Mononuclear cell (primary cell): ENCODE data around the gene TARBP2. TPM values are rescaled to one million over a fixed set of nuclear protein-coding genes. Genes with fewer than 3 reads are reported as not detected.

Experiments used
- H3K27me3 ChIP-seq: 2 replicates; pipeline ENCODE4 v1.6.0; 2011; ENCODE audit warnings: low read length, control low read depth; ENCODE audit not compliant: insufficient read depth
- H3K4me1 ChIP-seq: 2 replicates; pipeline ENCODE4 v1.5.1; 2011; ENCODE audit warnings: mild to moderate bottlenecking, low read length, control low read depth; ENCODE audit not compliant: insufficient read depth
- H3K4me3 ChIP-seq: 2 replicates; pipeline ENCODE4 v1.5.1; 2011; ENCODE audit warnings: mild to moderate bottlenecking, low read length, moderate library complexity
- H3K9me3 ChIP-seq: 2 replicates; pipeline ENCODE4 v1.5.1; 2011; ENCODE audit warnings: low read depth, mild to moderate bottlenecking, control low read depth, low read length
- total RNA-seq: library from RNA; depleted of rRNA; stranded (reverse); fragments of >200 nt; gene quantifications from one replicate; pipeline ENCODE4 v1.2.3, GENCODE V29; 2012

Gene TARBP2
- total RNA-seq, 1 donor, result 9.4 TPM

GRCh38 chr12:53508534-53509170, 7.6 kb downstream of the TARBP2 start:
- Histone ChIP-seq H3K4me1 (peaks cover 9% of the 10 kb centered on the region), H3K9me3 (no peaks in the 10 kb centered on the region)

GRCh38 chr12:53510181-53510812, 9.2 kb downstream of the TARBP2 start:
- H3K9me3 ChIP-seq, result no peaks in the 10 kb centered on the region
- no peaks in the 10 kb centered on the region for H3K27me3 ChIP-seq
- no peak overlapping the region for H3K4me3 ChIP-seq
- peaks cover 9% of the 10 kb centered on the region for H3K4me1 ChIP-seq

More at GRCh38 chr12:53508534-53509170, 7.6 kb downstream of the TARBP2 start:
- no peaks in the 10 kb centered on the region for H3K27me3 ChIP-seq
- H3K4me3 ChIP-seq, result no peak overlapping the region

GRCh38 chr12:53513712-53514410, 12.8 kb downstream of the TARBP2 start:
- H3K4me1 ChIP-seq, result peaks cover 2% of the 10 kb centered on the region
- no peak overlapping the region for H3K4me3 ChIP-seq
- no peaks in the 10 kb centered on the region for H3K9me3 ChIP-seq
- no peaks in the 10 kb centered on the region for H3K27me3 ChIP-seq

- Histone ChIP-seq H3K4me1 (no peaks in the 10 kb centered on the region), H3K27me3 (no peaks in the 10 kb centered on the region), H3K9me3 (no peaks in the 10 kb centered on the region), H3K4me3 (no peak overlapping the region)
Measured at GRCh38 chr12:53514628-53515290, 13.7 kb downstream of the TARBP2 start.

GRCh38 chr12:53515291-53515680, 14.2 kb downstream of the TARBP2 start:
- no peaks in the 10 kb centered on the region for H3K9me3 ChIP-seq
- no peaks in the 10 kb centered on the region for H3K4me1 ChIP-seq
- H3K4me3 ChIP-seq, result no peak overlapping the region
- no peaks in the 10 kb centered on the region for H3K27me3 ChIP-seq

GRCh38 chr12:53516758-53517455, 15.8 kb downstream of the TARBP2 start:
- Histone ChIP-seq H3K9me3 (no peaks in the 10 kb centered on the region), H3K4me3 (no peak overlapping the region), H3K4me1 (no peaks in the 10 kb centered on the region), H3K27me3 (no peaks in the 10 kb centered on the region)

- H3K4me3 ChIP-seq, result no peak overlapping the region
- no peaks in the 10 kb centered on the region for H3K27me3 ChIP-seq
- H3K9me3 ChIP-seq, result no peaks in the 10 kb centered on the region
- H3K4me1 ChIP-seq, result no peaks in the 10 kb centered on the region
Measured at GRCh38 chr12:53518381-53518780, 17.3 kb downstream of the TARBP2 start.

- Histone ChIP-seq H3K27me3 (no peaks in the 10 kb centered on the region), H3K4me1 (no peaks in the 10 kb centered on the region), H3K4me3 (no peak overlapping the region), H3K9me3 (no peaks in the 10 kb centered on the region)
Measured at GRCh38 chr12:53523131-53523530, 22.0 kb downstream of the TARBP2 start.

GRCh38 chr12:53524476-53524875, 23.4 kb downstream of the TARBP2 start:
- Histone ChIP-seq H3K4me1 (no peaks in the 10 kb centered on the region), H3K9me3 (no peaks in the 10 kb centered on the region), H3K4me3 (no peak overlapping the region), H3K27me3 (no peaks in the 10 kb centered on the region)

- Histone ChIP-seq H3K27me3 (no peaks in the 10 kb centered on the region), H3K4me3 (no peak overlapping the region), H3K4me1 (peaks cover 6% of the 10 kb centered on the region), H3K9me3 (no peaks in the 10 kb centered on the region)
Measured at GRCh38 chr12:53530061-53530460, 29.0 kb downstream of the TARBP2 start.

- no peak overlapping the region for H3K4me3 ChIP-seq
- no peaks in the 10 kb centered on the region for H3K27me3 ChIP-seq
- no peaks in the 10 kb centered on the region for H3K9me3 ChIP-seq
- peaks cover 11% of the 10 kb centered on the region for H3K4me1 ChIP-seq
Measured at GRCh38 chr12:53530920-53531319, 29.8 kb downstream of the TARBP2 start.

GRCh38 chr12:53532021-53532420, 30.9 kb downstream of the TARBP2 start:
- no peaks in the 10 kb centered on the region for H3K9me3 ChIP-seq
- H3K4me1 ChIP-seq, result peaks cover 15% of the 10 kb centered on the region
- H3K27me3 ChIP-seq, result no peaks in the 10 kb centered on the region
- no peak overlapping the region for H3K4me3 ChIP-seq

GRCh38 chr12:53532524-53533445, 31.7 kb downstream of the TARBP2 start:
- H3K4me3 ChIP-seq, result no peak overlapping the region
- peaks cover 15% of the 10 kb centered on the region for H3K4me1 ChIP-seq
- H3K27me3 ChIP-seq, result no peaks in the 10 kb centered on the region
- no peaks in the 10 kb centered on the region for H3K9me3 ChIP-seq

GRCh38 chr12:53533471-53533870, 32.4 kb downstream of the TARBP2 start:
- Histone ChIP-seq H3K4me1 (peaks cover 15% of the 10 kb centered on the region), H3K4me3 (no peak overlapping the region), H3K9me3 (no peaks in the 10 kb centered on the region), H3K27me3 (no peaks in the 10 kb centered on the region)
